Stimulated activated naive CD8-positive, alpha-beta T cell treated with anti-CD3 and anti-CD28 coated beads, Interleukin-15, Interleukin-2, amounts not matched to agents 100 U/mL and 50 U/mL, for 24 hours (primary cell): ENCODE data around the gene UBQLN4.
"Not testable (repeated sequence)": the region's sequence is repeated elsewhere in the genome, so short reads cannot be mapped to it uniquely, and the experiment has no call there.

Experiments
- ATAC-seq: fragments of 150-1000 bp; cut with Tn5 transposase; one replicate; pipeline ENCODE4 v1.10.0; 2021
- DNase-seq: peaks from one replicate; pipeline ENCODE4 v3.0.0; 2021

UBQLN4 gene

GRCh38 chr1:156081180-156081916 lies 27.8 kb upstream of the UBQLN4 start:
- ATAC-seq (no peak), DNase-seq (no peak)

- ATAC-seq (no peak), DNase-seq (no peak)
Measured at GRCh38 chr1:156080863-156081179, 27.2 kb upstream of the UBQLN4 start.

- ATAC-seq (no peak), DNase-seq (no peak)
Measured at GRCh38 chr1:156080241-156080862, 26.8 kb upstream of the UBQLN4 start.

- no peak for DNase-seq
- ATAC-seq = no peak
Measured at GRCh38 chr1:156079762-156080161, 26.2 kb upstream of the UBQLN4 start.

GRCh38 chr1:156078728-156079127 lies 25.1 kb upstream of the UBQLN4 start:
- ATAC-seq = no peak

GRCh38 chr1:156077430-156077760 lies 23.8 kb upstream of the UBQLN4 start:
- ATAC-seq (no peak), DNase-seq (no peak)

More at GRCh38 chr1:156078728-156079127, 25.1 kb upstream of the UBQLN4 start:
- no peak for DNase-seq

- ATAC-seq (peak; percentile 66), DNase-seq (no peak)
Measured at GRCh38 chr1:156076609-156077429, 23.2 kb upstream of the UBQLN4 start.

- DNase-seq (no peak), ATAC-seq (no peak)
Measured at GRCh38 chr1:156075775-156076204, 22.2 kb upstream of the UBQLN4 start.

GRCh38 chr1:156075162-156075561 lies 21.6 kb upstream of the UBQLN4 start:
- ATAC-seq (no peak), DNase-seq (no peak)

- DNase-seq (no peak), ATAC-seq (no peak)
Measured at GRCh38 chr1:156074661-156075060, 21.1 kb upstream of the UBQLN4 start.

- ATAC-seq = no peak
- DNase-seq = no peak
Measured at GRCh38 chr1:156073740-156074139, 20.1 kb upstream of the UBQLN4 start.

- ATAC-seq (no peak), DNase-seq (no peak)
Measured at GRCh38 chr1:156073110-156073687, 19.6 kb upstream of the UBQLN4 start.

- DNase-seq (no peak), ATAC-seq (no peak)
Measured at GRCh38 chr1:156072251-156072650, 18.7 kb upstream of the UBQLN4 start.

GRCh38 chr1:156071332-156071816 lies 17.8 kb upstream of the UBQLN4 start:
- not testable (repeated sequence) for DNase-seq, ATAC-seq

GRCh38 chr1:156070548-156070947 lies 16.9 kb upstream of the UBQLN4 start:
- ATAC-seq (no peak), DNase-seq (no peak)

GRCh38 chr1:156069490-156070455 lies 16.2 kb upstream of the UBQLN4 start:
- DNase-seq = no peak
- ATAC-seq = no peak

GRCh38 chr1:156067262-156067661 lies 13.7 kb upstream of the UBQLN4 start:
- no peak for DNase-seq
- no peak for ATAC-seq

- DNase-seq = no peak
- ATAC-seq = no peak
Measured at GRCh38 chr1:156065871-156066270, 12.3 kb upstream of the UBQLN4 start.

- ATAC-seq = peak; percentile 44
- no peak for DNase-seq
Measured at GRCh38 chr1:156065212-156065611, 11.6 kb upstream of the UBQLN4 start.

- ATAC-seq (no peak), DNase-seq (no peak)
Measured at GRCh38 chr1:156064615-156065014, 11.0 kb upstream of the UBQLN4 start.

- DNase-seq (no peak), ATAC-seq (no peak)
Measured at GRCh38 chr1:156063997-156064285, 10.3 kb upstream of the UBQLN4 start.

GRCh38 chr1:156062189-156062588 lies 8.6 kb upstream of the UBQLN4 start:
- DNase-seq (no peak), ATAC-seq (no peak)
